HuH-7 (cell line): ENCODE measurements around the gene PCSK5.

ENCODE experiments used
- DNase-seq: peaks from one replicate; pipeline ENCODE4 v3.0.0; 2011; ENCODE audit warnings: low spot score

PCSK5 gene

DNA sequence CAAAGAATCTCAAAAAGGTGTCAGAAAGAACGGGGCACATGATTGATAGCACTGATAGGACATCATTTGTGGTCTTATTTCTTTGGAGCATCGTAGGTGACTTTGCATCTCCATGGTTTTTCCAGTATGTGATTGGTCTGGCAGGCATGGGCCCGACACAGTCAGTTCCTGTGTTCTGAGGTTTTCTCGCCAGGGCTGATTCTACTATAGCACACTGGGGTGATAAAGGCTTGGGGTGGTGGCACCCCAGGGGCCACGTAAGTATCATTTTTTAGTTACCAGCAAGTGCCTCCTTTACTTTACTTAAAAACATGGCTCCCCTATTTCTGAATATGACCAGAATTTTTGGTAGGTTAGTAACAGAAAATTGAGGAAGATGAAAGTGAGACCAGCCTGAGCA is 301.0 kb downstream of the PCSK5 start:
- no peak for DNase-seq

DNA sequence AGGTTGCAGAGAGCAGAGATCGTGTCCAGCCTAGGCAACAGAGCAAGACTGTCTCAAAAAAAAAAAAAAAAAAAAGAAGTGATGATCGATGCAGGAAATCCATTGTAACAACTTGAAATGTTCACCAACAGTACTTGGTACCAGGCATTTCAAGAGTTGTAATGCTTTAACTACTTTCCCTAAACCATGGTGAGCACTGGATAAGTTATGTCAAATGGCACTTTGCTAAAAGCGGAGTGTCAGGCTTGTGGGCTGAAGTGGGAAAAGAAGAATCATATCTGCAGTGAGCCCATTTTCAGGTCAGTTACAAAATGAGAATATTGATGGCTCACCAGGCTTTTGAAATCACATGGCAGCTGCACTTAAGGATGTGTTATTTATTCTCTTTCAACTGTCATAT is 301.5 kb downstream of the PCSK5 start:
- DNase-seq, result no peak

DNA sequence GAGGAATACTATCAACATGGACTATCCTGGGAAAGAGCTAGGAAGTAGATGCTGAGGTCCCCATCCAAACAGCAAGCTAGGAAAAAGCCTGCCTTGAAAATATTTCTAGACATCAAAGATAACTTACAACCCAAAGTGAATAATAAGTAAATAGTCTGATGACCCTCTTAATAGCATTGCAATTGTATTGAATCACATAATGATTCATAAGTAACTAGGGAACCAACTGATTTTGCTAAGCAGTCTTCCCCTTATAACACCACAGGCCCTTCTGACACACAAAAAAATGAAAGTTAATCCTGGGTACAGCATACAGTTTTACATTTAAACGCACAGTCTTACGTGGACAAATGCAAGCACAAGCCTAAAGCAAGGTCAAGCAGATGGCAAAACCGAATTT is 304.4 kb downstream of the PCSK5 start:
- DNase-seq, result no peak

DNA sequence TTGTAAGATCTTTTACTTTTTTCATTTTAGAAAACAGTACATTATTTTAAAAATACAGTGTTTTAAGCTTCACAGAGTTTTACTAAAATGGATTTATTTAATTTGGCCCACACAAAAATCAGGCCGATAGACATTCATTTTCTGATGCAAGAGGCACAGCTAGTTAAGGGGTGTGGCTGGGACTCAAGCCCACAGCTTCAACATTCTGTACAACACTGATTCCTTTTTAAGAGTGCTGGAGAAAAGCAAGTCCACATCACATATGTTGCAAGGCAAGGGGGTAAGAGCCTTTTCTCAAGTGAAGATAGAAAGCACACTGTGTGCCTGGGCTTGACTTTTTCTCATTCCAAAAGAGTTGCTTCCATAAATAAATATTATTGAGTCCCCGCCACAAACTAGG is 307.9 kb downstream of the PCSK5 start:
- no peak for DNase-seq

DNA sequence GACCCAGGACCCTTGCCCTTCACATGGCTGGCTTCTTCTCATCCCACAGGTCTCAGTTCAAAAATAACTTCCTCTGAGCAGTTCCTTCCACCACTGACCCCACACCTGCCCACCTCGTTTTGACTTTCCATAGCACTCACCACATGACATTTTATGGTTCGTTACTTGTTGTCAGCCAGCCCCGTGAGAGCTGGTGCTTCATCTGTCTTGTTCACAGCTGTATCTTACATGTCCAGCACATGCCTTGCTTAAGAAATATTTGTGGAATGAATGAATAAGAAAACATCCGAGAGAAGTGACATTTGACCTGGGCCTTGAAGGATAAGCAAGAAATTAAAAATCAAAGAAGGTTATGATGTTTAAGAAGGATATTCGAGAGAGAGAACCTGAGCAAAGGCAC is 309.8 kb downstream of the PCSK5 start:
- no peak for DNase-seq

DNA sequence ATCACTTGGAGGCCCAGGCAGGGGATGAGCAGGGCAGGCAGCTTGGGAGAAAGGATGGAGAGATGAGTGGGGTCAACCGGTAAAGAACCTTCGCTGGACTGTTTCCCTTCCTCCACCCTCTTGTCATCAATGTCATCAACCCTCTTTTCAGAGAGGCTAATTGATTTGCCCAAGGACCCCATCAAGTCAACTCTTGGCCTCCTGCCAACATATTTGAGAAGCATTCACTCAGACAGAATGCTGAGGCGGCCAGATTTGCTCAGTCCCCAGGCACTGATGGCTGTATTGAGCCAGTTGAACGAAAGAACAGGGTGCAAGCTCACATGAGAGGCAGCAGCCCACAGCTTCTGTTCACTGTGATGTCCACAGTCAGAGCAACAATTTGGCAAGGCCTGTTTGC is 310.3 kb downstream of the PCSK5 start:
- DNase-seq, result no peak

DNA sequence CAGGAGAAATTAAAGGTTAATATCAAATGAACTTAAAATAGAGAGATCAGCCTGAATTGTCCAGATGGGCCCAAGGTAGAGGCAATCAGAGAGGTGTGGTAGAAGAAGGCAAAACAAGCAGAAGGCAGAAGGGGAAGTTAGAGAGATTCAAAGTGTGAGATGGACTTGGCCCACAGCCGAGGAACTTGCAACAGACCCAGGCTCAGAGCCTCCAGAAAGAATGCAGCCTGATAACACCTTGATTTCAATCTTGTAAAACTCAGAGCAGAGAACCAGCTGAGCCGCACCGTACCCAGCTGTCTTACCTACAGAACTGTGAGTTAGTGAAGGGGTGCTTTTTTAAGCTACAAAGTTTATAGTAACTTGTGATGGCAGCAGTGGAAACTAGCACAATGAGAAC is 312.9 kb downstream of the PCSK5 start:
- no peak for DNase-seq

DNA sequence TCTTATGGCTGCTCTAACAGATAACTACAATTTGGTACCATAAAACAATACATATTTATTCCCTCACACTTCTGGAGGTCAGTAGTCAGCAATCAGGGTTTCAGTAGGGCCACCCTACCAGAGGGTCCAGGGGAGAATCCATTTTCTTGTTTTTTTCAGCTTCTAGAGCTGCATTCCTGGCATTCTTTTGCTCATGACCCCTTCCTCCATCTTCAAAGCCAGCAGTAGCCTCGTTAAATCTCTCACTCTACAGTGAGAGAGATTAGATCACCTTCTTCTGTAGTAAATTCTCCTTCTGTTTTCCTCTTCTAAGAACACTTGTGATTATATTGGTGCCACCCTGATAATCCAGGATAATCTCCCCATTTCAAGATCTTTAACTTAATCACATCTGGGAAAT is 316.3 kb downstream of the PCSK5 start:
- DNase-seq, result no peak

DNA sequence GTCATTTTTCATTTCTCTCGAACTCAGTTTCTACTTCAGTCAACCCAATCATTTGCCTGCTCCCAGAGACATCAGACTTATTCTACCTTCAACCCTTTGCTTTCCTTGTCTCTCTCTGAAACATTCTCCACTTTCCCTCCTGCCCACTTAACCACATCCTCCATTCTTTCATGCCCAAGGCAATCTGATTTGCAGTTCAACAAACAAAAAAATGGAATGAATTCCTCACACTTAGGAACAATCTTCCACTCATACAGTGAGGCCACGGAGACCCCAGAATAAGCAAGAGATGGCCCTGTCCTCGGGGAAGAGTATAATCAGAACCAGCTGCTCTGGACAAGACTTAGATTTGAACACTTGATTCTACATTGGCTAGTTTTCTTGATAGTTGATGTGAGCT is 323.3 kb downstream of the PCSK5 start:
- DNase-seq, result no peak

DNA sequence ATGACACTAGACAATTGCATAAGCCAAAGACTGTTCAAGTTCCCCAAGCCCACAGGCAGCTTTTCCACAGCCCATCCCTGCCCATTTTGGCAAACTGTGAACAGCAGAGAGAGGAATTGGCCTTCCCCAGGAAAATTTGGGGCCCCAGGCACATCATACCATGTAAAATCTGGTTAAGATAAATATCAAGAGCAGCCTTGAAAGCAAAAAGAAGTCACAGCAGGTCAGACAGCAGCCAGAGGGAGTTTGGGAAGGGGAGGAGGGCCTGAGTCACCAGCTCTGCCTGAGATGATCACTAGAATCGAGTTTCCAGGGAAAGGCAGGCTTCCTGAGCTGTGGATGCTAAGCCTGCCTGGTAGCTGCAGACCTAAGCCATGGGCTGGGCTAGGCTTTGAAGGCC is 324.6 kb downstream of the PCSK5 start:
- DNase-seq, result no peak

DNA sequence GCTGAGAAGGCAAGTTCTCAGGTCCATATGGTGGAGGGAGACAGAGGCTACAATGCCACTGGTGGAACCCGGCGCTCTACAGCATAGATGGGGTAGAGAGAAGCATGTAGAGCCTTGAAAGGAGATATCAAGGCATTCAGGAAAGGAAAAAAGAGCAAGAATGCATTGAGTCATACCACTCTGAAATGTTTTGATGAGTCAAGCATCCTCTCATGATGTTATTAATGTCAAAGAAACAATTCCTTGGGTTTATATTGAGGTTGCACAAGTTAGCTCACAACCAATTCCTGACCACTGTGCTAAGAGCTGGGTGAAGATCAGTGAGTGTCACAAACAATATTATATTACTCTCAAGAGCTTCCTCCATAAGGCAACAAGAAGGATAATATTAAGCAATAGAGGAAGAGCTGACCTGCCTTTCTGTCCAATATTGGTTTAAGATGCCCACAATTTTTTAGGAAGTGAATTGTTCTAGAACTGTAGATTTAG is 325.7 kb downstream of the PCSK5 start:
- no peak for DNase-seq

DNA sequence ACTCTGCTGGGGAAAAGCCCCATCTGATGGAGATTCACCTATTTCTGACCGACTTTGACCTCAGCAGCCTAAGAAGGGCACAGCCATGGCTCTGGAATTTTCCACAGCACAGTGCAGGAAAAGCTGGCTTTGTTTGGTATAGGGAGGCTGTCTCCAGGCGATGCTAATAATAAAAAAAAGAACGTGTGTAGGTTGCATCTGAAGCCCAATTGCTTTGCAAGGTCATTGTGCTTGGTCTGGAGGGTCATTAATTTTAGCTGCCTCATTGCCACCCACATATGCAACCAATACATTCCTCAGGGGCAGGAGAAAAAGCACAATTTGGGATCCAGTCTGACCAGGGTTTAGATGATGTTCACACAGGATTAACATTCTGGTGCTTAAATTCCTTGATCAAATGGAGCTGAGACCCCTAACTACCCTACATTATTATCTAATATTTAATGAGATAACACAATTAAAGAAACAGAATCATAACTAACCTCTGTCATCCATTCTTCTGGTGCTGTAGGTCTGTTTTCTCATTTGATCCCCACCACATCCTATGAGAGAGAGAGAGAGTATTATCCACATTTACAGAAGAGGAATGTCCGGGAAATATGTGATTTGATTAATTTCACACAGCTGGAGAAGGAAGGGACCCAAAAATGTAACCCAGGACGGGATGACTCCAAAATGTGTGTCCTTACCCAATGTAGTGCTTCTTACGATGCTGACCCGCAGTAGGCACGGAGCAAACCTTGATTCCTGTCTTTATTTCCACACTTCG is 327.8 kb downstream of the PCSK5 start:
- no peak for DNase-seq

DNA sequence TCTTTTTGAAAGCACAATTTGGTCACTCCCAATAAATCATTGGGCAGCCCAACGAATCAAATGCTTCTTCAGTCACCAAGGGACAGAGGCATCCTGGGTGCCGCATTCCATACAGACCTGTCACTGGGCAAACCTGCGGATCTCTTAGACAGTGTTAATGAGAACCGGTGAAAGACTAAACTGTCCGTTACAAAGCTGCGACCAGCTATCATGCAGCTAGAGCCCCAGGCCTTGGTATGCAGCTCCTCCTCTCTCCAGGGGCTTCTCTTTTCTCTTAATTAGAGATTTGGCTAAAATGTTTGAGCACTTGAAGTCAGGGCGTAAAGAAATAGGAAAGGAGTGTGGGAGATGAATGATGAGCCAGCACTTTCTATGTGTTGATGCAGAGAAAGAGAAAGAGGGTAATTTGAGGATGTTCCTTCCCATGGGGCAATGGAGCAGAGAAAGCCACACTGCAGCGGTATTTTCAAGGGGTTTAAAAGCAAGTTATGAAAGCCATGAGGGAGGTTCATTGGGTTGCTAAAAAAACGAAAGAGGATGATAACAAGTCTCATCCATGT is 328.5 kb downstream of the PCSK5 start:
- DNase-seq, result no peak

DNA sequence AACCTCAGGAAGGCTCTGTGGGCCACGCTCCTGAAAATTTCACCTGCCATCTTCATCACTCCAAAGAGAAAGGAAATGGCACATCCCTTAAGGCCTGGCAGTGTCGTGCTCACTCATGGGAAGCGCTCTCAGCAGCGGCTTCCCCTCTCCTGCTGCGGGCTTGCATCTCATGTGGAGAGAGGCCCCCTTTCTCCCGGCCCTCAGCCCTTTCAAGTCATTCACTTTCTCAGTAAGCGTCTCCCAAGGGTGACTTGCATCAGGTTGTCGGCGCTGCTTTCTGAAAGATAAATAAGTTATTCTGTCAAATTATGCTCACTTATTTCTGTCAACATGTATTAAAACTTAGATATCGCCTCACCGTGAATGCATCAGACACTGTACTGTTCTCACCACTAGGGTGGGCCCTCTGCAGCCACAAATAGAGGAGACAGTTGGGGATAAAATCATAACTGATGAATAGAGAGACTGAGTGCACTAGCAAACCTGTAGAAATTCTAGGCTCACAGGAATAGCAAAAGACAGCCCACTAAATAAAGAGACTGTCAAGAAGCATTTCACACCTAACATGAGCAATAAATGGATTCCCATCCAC is 329.2 kb downstream of the PCSK5 start:
- no peak for DNase-seq

DNA sequence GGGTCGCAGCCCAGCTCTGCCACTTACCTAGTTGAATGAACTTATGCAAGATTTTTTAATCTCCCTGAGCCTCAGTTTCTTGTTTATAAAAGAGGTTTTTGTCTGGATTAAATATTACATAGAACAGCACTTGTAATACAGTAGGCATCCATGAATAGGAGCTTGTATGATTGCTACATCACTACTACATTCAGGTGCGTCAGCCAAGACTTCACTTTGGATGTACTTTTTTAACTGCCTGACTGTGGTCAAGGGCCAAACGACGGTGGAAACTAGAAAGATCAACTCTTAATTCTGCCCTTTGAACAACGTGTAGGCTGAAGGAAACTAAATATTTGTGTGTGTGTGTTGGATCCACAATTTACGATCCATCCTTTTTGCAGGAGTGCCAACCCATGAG is 330.9 kb downstream of the PCSK5 start:
- no peak for DNase-seq

DNA sequence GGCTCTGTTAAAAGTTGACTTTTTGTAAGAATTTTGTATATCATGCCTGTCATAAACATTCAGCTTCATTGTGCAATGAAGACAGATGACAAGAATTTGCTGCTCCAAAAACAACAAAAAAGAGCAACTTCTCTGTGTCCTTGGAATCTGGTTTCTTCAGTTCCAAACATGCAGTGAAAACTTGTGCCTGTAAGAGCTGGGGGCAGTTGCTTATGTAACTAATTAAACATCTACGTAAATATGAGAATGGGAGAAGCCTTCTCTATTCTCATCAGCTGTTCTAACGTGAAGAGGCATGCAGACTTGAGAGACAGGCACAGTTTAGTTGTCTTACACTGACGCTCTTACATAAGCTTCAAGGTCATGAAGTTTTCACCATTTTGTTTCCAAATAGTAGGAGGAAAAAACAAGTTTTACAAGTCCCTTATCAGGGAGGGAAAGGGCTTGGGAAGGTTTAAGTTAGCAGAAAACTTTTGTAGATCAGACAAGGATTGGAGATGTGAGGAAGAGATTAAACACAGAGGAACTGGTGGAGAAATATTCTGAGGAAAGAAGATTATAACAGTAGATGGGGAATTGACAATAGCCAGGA is 333.4 kb downstream of the PCSK5 start:
- no peak for DNase-seq

DNA sequence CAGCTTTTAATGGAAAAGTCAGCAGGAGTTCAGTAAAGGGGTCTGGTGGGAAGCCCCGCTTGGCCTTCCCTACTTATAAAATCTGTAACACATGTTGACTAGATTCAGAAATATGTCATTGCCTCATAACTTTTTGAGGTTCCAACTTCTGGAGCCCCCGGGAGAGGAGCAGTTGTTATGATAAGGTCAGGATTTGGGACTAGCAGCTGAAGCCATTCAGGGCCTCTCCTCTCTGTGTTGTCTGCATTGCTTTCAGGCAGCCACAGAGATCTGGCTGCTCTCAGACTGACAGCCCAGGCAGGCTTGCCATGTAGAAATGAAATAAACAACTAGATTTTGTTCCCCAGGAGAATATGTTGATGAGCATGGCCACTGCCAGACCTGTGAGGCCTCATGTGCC is 336.7 kb downstream of the PCSK5 start:
- DNase-seq, result no peak

DNA sequence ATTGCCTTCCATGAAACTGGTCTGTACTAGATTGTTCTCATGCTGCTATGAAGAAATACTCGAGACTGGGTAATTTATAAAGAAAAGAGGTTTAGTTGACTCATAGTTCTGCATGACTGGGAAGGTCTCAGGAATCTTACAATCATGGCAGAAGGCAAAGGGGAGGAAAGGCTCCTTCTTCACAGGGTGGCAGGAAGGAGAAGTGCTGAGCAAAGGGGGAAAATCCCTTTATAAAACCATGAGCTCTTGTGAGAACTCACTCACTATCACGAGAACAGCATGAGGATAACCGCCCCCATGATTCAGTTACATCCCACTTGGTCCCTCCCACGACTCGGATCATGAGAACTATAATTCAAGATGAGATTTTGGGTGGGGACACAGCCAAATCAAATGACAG is 340.5 kb downstream of the PCSK5 start:
- DNase-seq, result no peak

DNA sequence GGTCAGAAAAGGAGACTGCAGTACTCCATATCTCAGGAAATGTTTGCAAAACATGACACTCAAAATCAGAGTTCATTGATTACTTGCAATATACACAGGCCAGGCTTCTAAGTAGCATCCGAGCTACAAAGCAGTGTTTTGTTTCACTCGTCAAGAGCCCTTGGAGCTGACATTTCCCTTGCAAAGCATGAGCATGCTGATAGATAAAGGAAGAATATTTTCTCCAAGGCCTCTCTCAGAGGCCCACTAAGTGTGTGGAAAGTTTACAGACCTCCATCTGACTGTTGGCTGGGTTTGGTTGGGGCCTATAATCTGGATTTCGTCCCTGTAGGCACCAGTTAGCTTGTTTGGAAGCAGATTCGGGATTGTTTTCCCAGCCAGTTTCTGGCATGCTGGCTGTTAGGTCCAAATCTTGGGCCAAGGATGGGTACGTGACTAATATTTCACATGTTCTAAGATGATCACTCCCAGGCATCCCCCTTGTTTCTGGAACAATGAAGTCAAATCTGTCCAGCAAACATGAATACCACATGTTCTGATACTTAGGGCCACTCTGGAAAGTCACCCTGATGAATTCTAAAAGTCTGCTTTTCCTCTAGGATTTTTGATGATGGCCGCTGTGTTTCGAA is 342.5 kb downstream of the PCSK5 start:
- no peak for DNase-seq

DNA sequence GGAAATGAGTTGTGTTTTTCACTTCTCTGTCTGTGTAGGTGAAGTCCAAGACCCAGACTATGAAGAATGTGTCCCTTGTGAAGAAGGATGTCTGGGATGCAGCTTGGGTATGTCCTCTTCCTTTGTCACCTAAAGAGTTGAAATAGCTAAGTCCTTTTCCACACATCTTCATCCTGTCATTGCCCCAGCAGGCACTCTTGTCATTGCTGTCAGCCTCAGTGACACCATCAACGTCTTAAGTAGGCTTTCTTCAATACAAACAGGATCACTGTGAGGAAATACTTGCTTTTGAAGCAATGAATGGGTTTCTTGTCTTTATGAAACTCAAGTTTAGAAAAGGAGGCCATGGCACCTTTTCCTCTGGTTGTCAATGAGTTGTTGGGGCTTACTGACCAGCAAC is 350.1 kb downstream of the PCSK5 start:
- no peak for DNase-seq

DNA sequence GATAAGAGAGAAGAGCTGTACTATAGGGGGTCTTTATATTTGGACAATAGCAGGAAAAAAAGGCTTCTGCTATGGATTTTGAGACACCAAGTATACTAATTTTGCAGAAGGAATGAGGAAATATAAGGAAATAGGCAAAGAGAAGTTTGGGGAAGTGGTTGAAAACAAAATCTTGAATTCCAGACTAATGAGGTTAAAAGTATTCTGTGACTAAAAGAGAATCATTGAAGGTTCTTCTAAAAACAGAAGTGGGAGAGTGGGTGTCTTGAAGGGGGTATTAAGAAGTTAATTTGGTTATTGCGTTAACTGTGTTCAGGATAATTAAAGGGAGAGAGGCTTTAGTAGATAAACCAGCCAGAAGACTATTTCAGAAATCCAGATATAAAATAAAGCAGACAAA is 355.0 kb downstream of the PCSK5 start:
- no peak for DNase-seq

DNA sequence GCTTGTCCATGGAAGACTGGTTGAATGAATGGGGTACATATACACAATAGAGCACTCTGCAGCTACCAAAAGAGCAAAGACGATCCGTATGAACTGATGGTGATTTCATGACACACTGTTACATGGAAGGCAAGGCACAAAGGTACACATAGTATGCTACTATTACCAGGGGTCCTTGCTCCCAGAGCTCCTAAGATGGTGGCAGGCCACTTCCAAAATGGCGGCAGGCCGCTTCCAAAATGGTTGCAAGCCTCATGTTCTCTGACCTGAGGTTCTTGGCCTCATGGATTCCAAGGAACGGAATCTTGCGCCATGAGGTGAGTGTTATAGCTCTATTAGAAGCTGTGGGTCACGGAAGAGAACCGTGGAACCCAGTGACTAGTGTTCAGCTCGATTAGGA is 356.2 kb downstream of the PCSK5 start:
- no peak for DNase-seq

DNA sequence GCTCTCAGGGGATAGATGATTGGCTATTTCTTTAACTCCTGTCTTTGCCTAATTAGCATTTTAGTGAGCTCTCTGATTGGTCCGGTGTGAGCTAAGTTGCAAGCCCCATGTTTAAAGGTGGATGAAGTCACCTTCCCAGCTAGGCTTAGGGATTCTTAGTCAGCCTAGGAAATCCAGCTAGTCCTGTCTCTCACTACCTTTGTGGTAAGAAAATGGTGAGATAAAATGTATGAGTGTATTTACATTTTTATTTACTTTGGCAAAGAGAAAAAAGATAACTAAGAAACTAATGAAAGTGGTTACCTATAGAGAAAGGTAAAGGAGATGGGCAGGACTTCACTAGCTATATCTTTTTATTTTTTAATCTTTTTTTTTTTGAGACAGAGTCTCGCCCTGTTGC is 357.0 kb downstream of the PCSK5 start:
- DNase-seq, result no peak
